GM12801 (cell line): ENCODE data around the gene CADM2.

Experiments used
- TF ChIP-seq, protein P1 (sequence below): IDR thresholded peaks from one replicate; pipeline ENCODE4 v1.5.1; 2011; ENCODE audit warnings: control low read depth; ENCODE audit not compliant: insufficient read length; ENCODE audit errors: extremely low read depth

Gene CADM2

DNA sequence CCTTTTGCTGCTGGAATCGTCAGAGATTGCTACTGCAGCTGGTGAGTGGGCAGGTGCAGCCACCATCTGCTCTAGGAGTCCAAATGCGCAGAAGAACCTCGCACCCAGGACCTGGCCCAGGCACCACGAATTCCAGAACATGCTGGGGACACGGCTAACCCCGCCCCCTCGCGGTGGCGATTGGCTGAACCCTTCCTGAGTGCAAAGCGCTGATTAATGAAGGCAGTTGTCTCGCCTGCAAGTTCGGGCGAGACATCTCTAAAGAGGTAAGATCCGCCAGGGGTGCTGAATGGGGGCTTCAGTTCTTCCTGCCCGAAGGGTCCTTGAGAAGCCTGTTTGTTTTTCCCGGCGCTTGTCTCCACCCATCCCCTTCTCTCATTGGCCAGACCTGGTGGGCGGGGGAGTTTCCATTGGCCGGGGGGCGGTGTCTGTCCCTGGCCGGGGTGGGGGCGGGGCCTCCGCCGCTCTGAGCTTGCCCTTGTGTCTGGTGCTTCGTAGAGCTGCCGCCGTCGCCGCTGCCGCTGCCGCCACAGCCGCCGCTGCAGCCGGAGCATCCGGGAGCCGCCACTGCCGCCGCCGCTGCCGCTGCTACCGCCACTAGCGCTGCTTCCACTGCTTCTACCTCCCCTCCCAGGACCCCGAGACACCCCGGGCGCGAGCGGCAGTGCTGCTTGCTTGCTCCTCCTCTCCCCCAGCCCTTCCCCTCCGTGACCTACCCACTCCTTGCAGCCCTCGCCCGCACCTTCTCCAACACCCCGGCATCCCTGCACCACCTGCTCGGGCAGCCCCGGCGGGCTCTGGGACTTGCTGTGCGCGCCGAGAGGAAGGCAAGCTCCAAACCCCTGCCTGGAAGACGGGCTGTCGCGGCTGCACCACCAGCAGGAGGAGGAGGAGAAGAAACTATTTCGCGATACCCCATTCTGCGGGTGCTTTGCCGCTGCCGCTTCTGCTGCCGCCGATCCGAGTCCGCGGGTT is at the start of gene CADM2:
Gene CADM2, plus strand, starts transcription at position 495 of the 975 bp plus-strand sequence.
- TF ChIP-seq, protein P1, sequence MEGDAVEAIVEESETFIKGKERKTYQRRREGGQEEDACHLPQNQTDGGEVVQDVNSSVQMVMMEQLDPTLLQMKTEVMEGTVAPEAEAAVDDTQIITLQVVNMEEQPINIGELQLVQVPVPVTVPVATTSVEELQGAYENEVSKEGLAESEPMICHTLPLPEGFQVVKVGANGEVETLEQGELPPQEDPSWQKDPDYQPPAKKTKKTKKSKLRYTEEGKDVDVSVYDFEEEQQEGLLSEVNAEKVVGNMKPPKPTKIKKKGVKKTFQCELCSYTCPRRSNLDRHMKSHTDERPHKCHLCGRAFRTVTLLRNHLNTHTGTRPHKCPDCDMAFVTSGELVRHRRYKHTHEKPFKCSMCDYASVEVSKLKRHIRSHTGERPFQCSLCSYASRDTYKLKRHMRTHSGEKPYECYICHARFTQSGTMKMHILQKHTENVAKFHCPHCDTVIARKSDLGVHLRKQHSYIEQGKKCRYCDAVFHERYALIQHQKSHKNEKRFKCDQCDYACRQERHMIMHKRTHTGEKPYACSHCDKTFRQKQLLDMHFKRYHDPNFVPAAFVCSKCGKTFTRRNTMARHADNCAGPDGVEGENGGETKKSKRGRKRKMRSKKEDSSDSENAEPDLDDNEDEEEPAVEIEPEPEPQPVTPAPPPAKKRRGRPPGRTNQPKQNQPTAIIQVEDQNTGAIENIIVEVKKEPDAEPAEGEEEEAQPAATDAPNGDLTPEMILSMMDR: no peak

DNA sequence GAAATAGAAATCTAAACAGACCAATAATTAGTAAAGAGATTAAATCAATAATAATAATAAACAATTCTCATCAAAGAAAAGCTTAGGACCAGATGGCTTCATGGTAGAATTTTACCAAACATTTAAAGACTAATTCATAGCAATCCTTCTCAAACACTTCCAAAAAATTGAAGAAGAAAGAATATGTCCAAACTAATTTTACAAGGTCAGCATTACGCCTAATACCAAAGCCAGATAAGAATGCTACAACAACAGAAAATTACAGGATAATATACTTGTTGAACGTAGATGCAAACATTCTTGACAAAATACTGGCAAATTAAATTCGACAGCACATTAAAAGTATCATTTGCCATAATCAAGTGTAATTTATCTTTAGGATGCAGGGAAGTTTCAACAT is 36.1 kb upstream of the CADM2 start:
- TF ChIP-seq, protein P1: no peak

DNA sequence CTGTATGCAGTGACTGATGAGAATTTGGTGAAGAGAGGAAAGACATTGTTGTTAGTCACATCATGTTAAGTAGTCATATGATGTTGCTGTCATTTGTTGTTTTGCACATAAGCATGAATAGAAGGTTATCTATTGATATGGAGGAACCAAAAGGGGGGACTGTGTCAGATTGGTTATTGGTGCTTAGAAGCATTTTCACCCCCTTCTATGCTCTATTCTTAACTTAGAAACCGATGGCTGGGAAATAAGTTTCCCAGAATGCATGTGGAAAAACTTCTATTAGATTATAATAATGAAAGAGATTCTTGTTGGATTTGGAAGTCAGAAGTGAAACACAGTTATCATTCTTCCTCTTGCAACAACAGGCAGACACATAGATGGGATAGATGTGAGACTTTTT is 33.2 kb upstream of the CADM2 start:
- TF ChIP-seq, protein P1: no peak

DNA sequence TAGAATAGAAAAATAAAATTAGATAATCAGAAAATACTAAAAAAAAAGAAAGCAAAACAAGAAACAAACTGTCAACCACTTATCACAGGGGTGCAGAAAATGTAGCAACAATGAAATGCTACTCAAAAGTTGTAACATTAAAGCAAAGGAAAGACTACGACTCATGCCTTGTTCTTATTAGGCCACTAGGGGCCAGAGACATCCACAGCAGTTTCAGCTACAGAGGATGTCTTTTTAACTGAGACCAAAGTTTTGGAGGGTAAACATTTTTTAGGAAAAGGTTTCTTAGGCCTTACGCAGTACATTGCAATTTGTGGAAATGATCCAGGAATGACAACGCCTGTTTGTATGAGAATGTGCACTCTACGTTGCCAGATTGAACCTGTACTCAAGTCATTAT is 15.4 kb upstream of the CADM2 start:
- TF ChIP-seq, protein P1: no peak

DNA sequence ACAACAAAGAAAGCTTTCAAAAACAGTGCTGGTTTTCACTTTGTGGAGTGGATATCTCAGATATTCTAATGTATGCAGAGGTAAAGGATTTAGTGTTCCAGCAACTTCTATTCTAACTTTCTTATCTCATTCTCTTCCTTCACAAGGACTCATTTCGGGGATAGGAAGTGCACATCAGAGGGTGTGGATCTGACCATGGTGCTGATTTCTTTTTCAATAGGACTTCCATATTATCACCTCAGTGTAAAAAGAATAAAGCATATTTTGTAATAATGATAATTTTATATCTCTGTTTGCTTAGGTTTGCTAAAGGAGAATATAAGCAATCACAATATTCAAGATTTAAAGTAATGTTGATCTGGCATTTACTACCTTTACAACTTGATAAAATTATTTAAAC is 12.5 kb upstream of the CADM2 start:
- TF ChIP-seq, protein P1: no peak

DNA sequence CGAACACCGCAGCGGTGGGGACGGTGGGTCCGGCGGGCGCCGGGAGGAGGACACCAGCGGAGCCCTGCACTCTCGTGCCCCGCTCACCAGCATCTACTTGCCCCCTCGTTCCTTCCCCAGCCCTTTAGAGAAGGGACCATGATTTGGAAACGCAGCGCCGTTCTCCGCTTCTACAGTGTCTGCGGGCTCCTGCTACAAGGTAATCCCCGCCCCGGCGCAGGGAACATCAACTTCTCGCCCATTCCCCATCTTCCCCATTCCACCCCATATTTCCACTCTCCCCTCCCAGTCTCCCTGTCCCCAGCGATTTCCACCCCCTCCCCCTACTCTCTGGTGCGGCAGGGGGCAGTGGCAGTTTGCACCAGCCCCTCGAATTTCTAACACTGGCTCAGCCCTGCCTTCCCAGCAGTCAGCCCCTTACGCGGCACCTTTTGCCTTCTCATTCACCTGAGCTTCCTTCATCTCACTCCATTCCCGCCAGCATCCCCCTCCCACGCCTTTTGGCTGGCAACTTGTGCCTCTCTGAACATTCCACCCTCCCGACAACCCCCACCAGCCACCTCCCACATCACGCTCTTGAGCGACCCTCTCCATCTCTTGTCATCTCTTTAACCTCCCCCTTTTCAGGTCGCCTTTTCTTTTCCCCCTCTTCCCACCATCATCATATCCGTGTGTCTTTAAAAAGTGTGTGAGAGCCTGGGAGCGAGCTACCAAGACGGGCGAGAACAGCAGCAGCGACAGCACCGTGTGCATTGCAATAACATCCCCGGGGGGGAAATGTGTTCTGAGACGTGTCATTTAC is 882 bp downstream of the CADM2 start:
- TF ChIP-seq, protein P1: no peak

DNA sequence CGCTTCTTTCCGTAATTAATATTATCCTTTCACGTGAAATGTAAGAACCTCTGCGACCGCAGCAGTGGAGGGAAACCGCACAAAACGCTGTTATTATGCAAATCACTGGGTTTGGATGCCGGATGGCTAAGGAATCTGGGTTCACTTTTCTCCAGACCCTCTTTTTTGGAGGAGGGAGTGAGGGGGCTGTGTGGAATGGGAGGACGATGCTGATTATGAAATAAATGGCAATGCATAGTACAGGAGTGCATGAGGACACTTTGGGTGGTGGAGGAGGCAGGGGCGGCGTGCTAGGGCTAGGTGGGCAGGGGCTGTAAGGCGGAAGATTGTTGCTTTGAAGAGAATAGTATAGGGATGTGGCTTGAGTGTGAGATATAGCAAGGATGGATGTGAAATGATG is 1.8 kb downstream of the CADM2 start:
- TF ChIP-seq, protein P1: no peak
